ENCODE results near the gene USP13.

DNA sequence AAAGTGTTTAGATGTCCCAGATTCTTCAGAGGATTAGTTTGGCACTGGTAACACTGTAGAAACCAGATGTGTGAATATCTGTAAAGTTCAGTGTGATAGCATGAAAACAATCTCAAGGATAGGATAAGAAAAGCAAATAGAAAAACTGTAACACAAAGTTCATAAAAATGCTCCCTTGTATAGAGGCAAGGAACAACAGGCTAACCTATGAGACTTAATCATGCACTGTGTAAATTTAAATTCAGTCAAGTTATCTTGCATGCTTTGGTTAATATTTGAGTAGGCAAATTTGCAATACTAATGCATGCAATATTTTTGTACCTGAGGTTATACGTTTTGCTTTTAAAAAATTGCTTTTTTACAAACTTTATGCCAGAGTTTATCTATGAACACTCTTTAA lies 144.4 kb downstream of the USP13 start:
- TF ChIP-seq, protein P1, sequence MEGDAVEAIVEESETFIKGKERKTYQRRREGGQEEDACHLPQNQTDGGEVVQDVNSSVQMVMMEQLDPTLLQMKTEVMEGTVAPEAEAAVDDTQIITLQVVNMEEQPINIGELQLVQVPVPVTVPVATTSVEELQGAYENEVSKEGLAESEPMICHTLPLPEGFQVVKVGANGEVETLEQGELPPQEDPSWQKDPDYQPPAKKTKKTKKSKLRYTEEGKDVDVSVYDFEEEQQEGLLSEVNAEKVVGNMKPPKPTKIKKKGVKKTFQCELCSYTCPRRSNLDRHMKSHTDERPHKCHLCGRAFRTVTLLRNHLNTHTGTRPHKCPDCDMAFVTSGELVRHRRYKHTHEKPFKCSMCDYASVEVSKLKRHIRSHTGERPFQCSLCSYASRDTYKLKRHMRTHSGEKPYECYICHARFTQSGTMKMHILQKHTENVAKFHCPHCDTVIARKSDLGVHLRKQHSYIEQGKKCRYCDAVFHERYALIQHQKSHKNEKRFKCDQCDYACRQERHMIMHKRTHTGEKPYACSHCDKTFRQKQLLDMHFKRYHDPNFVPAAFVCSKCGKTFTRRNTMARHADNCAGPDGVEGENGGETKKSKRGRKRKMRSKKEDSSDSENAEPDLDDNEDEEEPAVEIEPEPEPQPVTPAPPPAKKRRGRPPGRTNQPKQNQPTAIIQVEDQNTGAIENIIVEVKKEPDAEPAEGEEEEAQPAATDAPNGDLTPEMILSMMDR (IDR thresholded peaks at IDR 0.05 in 2 of 3, conservative IDR thresholded peaks at IDR 0.05 in 1 of 3; ENCODE audit: borderline replicate concordance in 1 of 3, insufficient read depth in 1 of 3, low read depth in 2 of 3, low read length in 2 of 3): no peak
- TF ChIP-seq POLR2A (IDR thresholded peaks at IDR 0.05; ENCODE audit: borderline replicate concordance, extremely low read depth, insufficient read depth, insufficient read length) (no peak), FOSL1 (IDR thresholded peaks at IDR 0.05; ENCODE audit: low read depth) (no peak), SRF (IDR thresholded peaks at IDR 0.05; ENCODE audit: low read depth) (no peak)

All from HCT116 (cell line).